GM12878 (cell line): ENCODE measurements around the gene STK11. TPM values are rescaled to one million over a fixed set of nuclear protein-coding genes. Genes with fewer than 3 reads are reported as not detected.

ENCODE experiments used
- CBX3 ChIP-seq: fragments of 200-600 bp; sonication (generic); IDR thresholded peaks from 2 replicates; pipeline ENCODE4 v1.6.1; 2016; ENCODE audit warnings: low read depth, borderline replicate concordance
- FOS ChIP-seq: IDR thresholded peaks from 3 replicates; pipeline ENCODE4 v1.6.1; 2011; ENCODE audit warnings: borderline replicate concordance; ENCODE audit not compliant: insufficient read length; ENCODE audit errors: extremely low read depth
- IRF4 ChIP-seq: IDR thresholded peaks from 2 replicates; pipeline ENCODE4 v1.6.1; 2011; ENCODE audit warnings: low read depth, low read length
- NFIC ChIP-seq: IDR thresholded peaks from 2 replicates; pipeline ENCODE4 v1.6.1; 2012; ENCODE audit warnings: low read depth, mild to moderate bottlenecking, inconsistent platforms, low read length, moderate library complexity
- NFYA ChIP-seq: IDR thresholded peaks from 2 replicates; pipeline ENCODE4 v1.6.1; 2011; ENCODE audit warnings: low read depth, mild to moderate bottlenecking, low read length, improper control_type of control experiment, borderline replicate concordance
- NFYB ChIP-seq: IDR thresholded peaks from 2 replicates; pipeline ENCODE4 v1.6.1; 2011; ENCODE audit warnings: low read depth, mild to moderate bottlenecking, low read length, improper control_type of control experiment, moderate library complexity; ENCODE audit not compliant: insufficient read depth
- NR2C1 ChIP-seq: fragments of 450-650 bp; IDR thresholded peaks from 2 replicates; pipeline ENCODE4 v1.6.1; 2017; ENCODE audit warnings: antibody characterized with exemption, mild to moderate bottlenecking, moderate library complexity
- ZNF207 ChIP-seq: fragments of 450-650 bp; IDR thresholded peaks from 2 replicates; pipeline ENCODE4 v1.6.1; 2014; ENCODE audit warnings: antibody characterized with exemption, mild to moderate bottlenecking, borderline replicate concordance
- ZNF592 ChIP-seq: fragments of 450-650 bp; IDR thresholded peaks from 2 replicates; pipeline ENCODE4 v1.6.1; 2017; ENCODE audit warnings: mild to moderate bottlenecking, moderate library complexity
- polyA plus RNA-seq, 11 experiments: library from polyadenylated mRNA; depleted of rRNA in 4 of 11; unstranded in 6 of 11; stranded (reverse) in 5 of 11; fragments of >200 nt; fragmentation: Nextera tagmentation in 4 of 11; fragmentation: Illumina TruSeq in 1 of 11; extraction: Ambion mirVana in 4 of 11; extraction: Trizol in 1 of 11; gene quantifications; 1 replicate in 1 of 11; 2 replicates in 10 of 11; pipeline versions ENCODE4 v1.2.1 to v1.2.3, GENCODE V29; 2011 to 2016; ENCODE audit warnings: inconsistent platforms in 2 of 11, missing spikeins in 2 of 11, low read depth in 1 of 11
- total RNA-seq, 4 experiments: library from RNA; depleted of rRNA in 3 of 4; stranded (reverse); fragments of >200 nt in 3 of 4; fragmentation: Illumina TruSeq in 1 of 4; extraction: Trizol in 1 of 4; gene quantifications; 2 replicates each; pipeline versions ENCODE4 v1.2.1 to v1.2.3, GENCODE V29; 2013 to 2021
- TF ChIP-seq, protein P1 (sequence below): fragments of 450-650 bp; IDR thresholded peaks from 2 replicates; pipeline ENCODE4 v1.6.1; 2017; ENCODE audit warnings: antibody characterized with exemption, mild to moderate bottlenecking, moderate library complexity

Gene STK11
- total and polyA plus RNA-seq, 10 of the 15 experiments (the other 5 are each of a cell fraction or from before 2014, with no cell fraction given) = 0.33 to 71.0 (median 23.8) TPM

GRCh38 chr19:1239796-1240737 is 34.5 kb downstream of the STK11 start (continued):
- TF ChIP-seq ZNF207 (peak; percentile 59; the same call in 1 of the 2 replicates), FOS (no peak), NR2C1 (peak; percentile 45; the same call in 1 of the 2 replicates), NFYA (no peak), NFYB (no peak), NFIC (no peak), CBX3 (no peak), IRF4 (no peak), ZNF592 (peak; percentile 88)
- TF ChIP-seq, protein P1, sequence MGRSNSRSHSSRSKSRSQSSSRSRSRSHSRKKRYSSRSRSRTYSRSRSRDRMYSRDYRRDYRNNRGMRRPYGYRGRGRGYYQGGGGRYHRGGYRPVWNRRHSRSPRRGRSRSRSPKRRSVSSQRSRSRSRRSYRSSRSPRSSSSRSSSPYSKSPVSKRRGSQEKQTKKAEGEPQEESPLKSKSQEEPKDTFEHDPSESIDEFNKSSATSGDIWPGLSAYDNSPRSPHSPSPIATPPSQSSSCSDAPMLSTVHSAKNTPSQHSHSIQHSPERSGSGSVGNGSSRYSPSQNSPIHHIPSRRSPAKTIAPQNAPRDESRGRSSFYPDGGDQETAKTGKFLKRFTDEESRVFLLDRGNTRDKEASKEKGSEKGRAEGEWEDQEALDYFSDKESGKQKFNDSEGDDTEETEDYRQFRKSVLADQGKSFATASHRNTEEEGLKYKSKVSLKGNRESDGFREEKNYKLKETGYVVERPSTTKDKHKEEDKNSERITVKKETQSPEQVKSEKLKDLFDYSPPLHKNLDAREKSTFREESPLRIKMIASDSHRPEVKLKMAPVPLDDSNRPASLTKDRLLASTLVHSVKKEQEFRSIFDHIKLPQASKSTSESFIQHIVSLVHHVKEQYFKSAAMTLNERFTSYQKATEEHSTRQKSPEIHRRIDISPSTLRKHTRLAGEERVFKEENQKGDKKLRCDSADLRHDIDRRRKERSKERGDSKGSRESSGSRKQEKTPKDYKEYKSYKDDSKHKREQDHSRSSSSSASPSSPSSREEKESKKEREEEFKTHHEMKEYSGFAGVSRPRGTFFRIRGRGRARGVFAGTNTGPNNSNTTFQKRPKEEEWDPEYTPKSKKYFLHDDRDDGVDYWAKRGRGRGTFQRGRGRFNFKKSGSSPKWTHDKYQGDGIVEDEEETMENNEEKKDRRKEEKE = no peak
